Activated naive CD4-positive, alpha-beta T cell treated with anti-CD3 and anti-CD28 coated beads, Interleukin-2, amount 50 U/mL, for 24 hours (primary cell): ENCODE data around the gene ROR2.

ENCODE experiments used
- H3K27ac Mint-ChIP-seq: one replicate; pipeline ENCODE4 v1.8.0; 2021; ENCODE audit warnings: mild to moderate bottlenecking, mixed read lengths
- H3K27me3 Mint-ChIP-seq: one replicate; pipeline ENCODE4 v1.8.0; 2021; ENCODE audit warnings: mixed read lengths
- H3K36me3 Mint-ChIP-seq: one replicate; pipeline ENCODE4 v1.8.0; 2021; ENCODE audit warnings: mixed read lengths
- H3K4me1 Mint-ChIP-seq: one replicate; pipeline ENCODE4 v1.8.0; 2021; ENCODE audit warnings: mixed read lengths
- H3K4me3 Mint-ChIP-seq: one replicate; pipeline ENCODE4 v1.8.0; 2021; ENCODE audit warnings: mild to moderate bottlenecking, mixed read lengths
- H3K9me3 Mint-ChIP-seq: one replicate; pipeline ENCODE4 v1.8.0; 2021; ENCODE audit warnings: mixed read lengths

The ROR2 gene

GRCh38 chr9:91837981-91838731 is 111.9 kb downstream of the ROR2 start:
- Mint-ChIP-seq H3K36me3 (no peaks in the 10 kb centered on the region), H3K27me3 (peaks cover 17% of the 10 kb centered on the region), H3K4me3 (no peak overlapping the region), H3K4me1 (no peaks in the 10 kb centered on the region), H3K27ac (no peak overlapping the region), H3K9me3 (no peaks in the 10 kb centered on the region)

- no peaks in the 10 kb centered on the region for H3K4me1 Mint-ChIP-seq
- H3K4me3 Mint-ChIP-seq: no peak overlapping the region
- H3K36me3 Mint-ChIP-seq: no peaks in the 10 kb centered on the region
- no peaks in the 10 kb centered on the region for H3K9me3 Mint-ChIP-seq
- H3K27me3 Mint-ChIP-seq: peaks cover 13% of the 10 kb centered on the region
- no peak overlapping the region for H3K27ac Mint-ChIP-seq
These were observed 113.5 kb downstream of the ROR2 start for GRCh38 chr9:91836515-91836914.

GRCh38 chr9:91835632-91836031 is 114.4 kb downstream of the ROR2 start:
- Mint-ChIP-seq H3K27ac (no peak overlapping the region), H3K36me3 (no peaks in the 10 kb centered on the region), H3K9me3 (no peaks in the 10 kb centered on the region), H3K4me1 (no peaks in the 10 kb centered on the region), H3K4me3 (no peak overlapping the region), H3K27me3 (peaks cover 12% of the 10 kb centered on the region)

- H3K27ac Mint-ChIP-seq: no peak overlapping the region
- peaks cover 9% of the 10 kb centered on the region for H3K27me3 Mint-ChIP-seq
- no peaks in the 10 kb centered on the region for H3K36me3 Mint-ChIP-seq
- H3K9me3 Mint-ChIP-seq: no peaks in the 10 kb centered on the region
- no peaks in the 10 kb centered on the region for H3K4me1 Mint-ChIP-seq
- H3K4me3 Mint-ChIP-seq: no peak overlapping the region
These were observed 114.8 kb downstream of the ROR2 start for GRCh38 chr9:91835216-91835615.

GRCh38 chr9:91834740-91835139 is 115.3 kb downstream of the ROR2 start:
- Mint-ChIP-seq H3K4me1 (no peaks in the 10 kb centered on the region), H3K36me3 (no peaks in the 10 kb centered on the region), H3K9me3 (no peaks in the 10 kb centered on the region), H3K4me3 (no peak overlapping the region), H3K27ac (no peak overlapping the region), H3K27me3 (peaks cover 8% of the 10 kb centered on the region)

GRCh38 chr9:91833878-91834255 is 116.2 kb downstream of the ROR2 start:
- peaks cover 10% of the 10 kb centered on the region for H3K27me3 Mint-ChIP-seq
- no peaks in the 10 kb centered on the region for H3K9me3 Mint-ChIP-seq
- no peak overlapping the region for H3K4me3 Mint-ChIP-seq
- H3K4me1 Mint-ChIP-seq: no peaks in the 10 kb centered on the region
- H3K27ac Mint-ChIP-seq: no peak overlapping the region
- H3K36me3 Mint-ChIP-seq: no peaks in the 10 kb centered on the region

GRCh38 chr9:91833096-91833877 is 116.7 kb downstream of the ROR2 start:
- Mint-ChIP-seq H3K27me3 (peaks cover 10% of the 10 kb centered on the region), H3K27ac (no peak overlapping the region), H3K4me1 (no peaks in the 10 kb centered on the region), H3K4me3 (no peak overlapping the region), H3K36me3 (no peaks in the 10 kb centered on the region), H3K9me3 (no peaks in the 10 kb centered on the region)

GRCh38 chr9:91832322-91832721 is 117.7 kb downstream of the ROR2 start:
- H3K4me3 Mint-ChIP-seq: no peak overlapping the region
- H3K4me1 Mint-ChIP-seq: no peaks in the 10 kb centered on the region
- no peaks in the 10 kb centered on the region for H3K9me3 Mint-ChIP-seq
- H3K27me3 Mint-ChIP-seq: peaks cover 10% of the 10 kb centered on the region
- no peaks in the 10 kb centered on the region for H3K36me3 Mint-ChIP-seq
- H3K27ac Mint-ChIP-seq: no peak overlapping the region

GRCh38 chr9:91825866-91826265 is 124.2 kb downstream of the ROR2 start:
- no peak overlapping the region for H3K4me3 Mint-ChIP-seq

GRCh38 chr9:91825422-91825821 is 124.6 kb downstream of the ROR2 start:
- no peak overlapping the region for H3K4me3 Mint-ChIP-seq
- no peak overlapping the region for H3K27ac Mint-ChIP-seq
- no peaks in the 10 kb centered on the region for H3K9me3 Mint-ChIP-seq
- H3K36me3 Mint-ChIP-seq: no peaks in the 10 kb centered on the region
- no peaks in the 10 kb centered on the region for H3K4me1 Mint-ChIP-seq
- peaks cover 10% of the 10 kb centered on the region for H3K27me3 Mint-ChIP-seq

More at GRCh38 chr9:91825866-91826265, 124.2 kb downstream of the ROR2 start:
- Mint-ChIP-seq H3K27me3 (peaks cover 10% of the 10 kb centered on the region), H3K36me3 (no peaks in the 10 kb centered on the region), H3K9me3 (no peaks in the 10 kb centered on the region), H3K27ac (no peak overlapping the region), H3K4me1 (no peaks in the 10 kb centered on the region)

GRCh38 chr9:91824601-91825305 is 125.3 kb downstream of the ROR2 start:
- H3K4me1 Mint-ChIP-seq: no peaks in the 10 kb centered on the region
- H3K36me3 Mint-ChIP-seq: no peaks in the 10 kb centered on the region
- no peak overlapping the region for H3K4me3 Mint-ChIP-seq
- no peaks in the 10 kb centered on the region for H3K9me3 Mint-ChIP-seq
- no peak overlapping the region for H3K27ac Mint-ChIP-seq
- peaks cover 10% of the 10 kb centered on the region for H3K27me3 Mint-ChIP-seq

GRCh38 chr9:91824151-91824550 is 125.9 kb downstream of the ROR2 start:
- H3K4me3 Mint-ChIP-seq: no peak overlapping the region
- H3K27me3 Mint-ChIP-seq: peaks cover 10% of the 10 kb centered on the region
- H3K36me3 Mint-ChIP-seq: no peaks in the 10 kb centered on the region
- no peaks in the 10 kb centered on the region for H3K4me1 Mint-ChIP-seq
- H3K9me3 Mint-ChIP-seq: no peaks in the 10 kb centered on the region
- H3K27ac Mint-ChIP-seq: no peak overlapping the region

- H3K9me3 Mint-ChIP-seq: no peaks in the 10 kb centered on the region
- no peaks in the 10 kb centered on the region for H3K4me1 Mint-ChIP-seq
- H3K4me3 Mint-ChIP-seq: no peak overlapping the region
- peaks cover 6% of the 10 kb centered on the region for H3K27me3 Mint-ChIP-seq
- no peak overlapping the region for H3K27ac Mint-ChIP-seq
- no peaks in the 10 kb centered on the region for H3K36me3 Mint-ChIP-seq
These were observed 128.8 kb downstream of the ROR2 start for GRCh38 chr9:91820949-91821880.

- Mint-ChIP-seq H3K4me1 (no peaks in the 10 kb centered on the region), H3K27ac (no peak overlapping the region), H3K27me3 (peaks cover 6% of the 10 kb centered on the region)
These were observed 129.8 kb downstream of the ROR2 start for GRCh38 chr9:91820126-91820750.

More at GRCh38 chr9:91820126-91820750, 129.8 kb downstream of the ROR2 start:
- H3K4me3 Mint-ChIP-seq: no peak overlapping the region
- no peaks in the 10 kb centered on the region for H3K9me3 Mint-ChIP-seq
- H3K36me3 Mint-ChIP-seq: no peaks in the 10 kb centered on the region
